HG03520 (cell line): ENCODE data around the gene BDKRB2.

Experiments used
- ATAC-seq: cut with Tn5 transposase; IDR thresholded peaks from one replicate; pipeline ENCODE4 v1.9.1; 2021; ENCODE audit warnings: mild to moderate bottlenecking, moderate library complexity; ENCODE audit not compliant: unreplicated experiment

BDKRB2 gene

GRCh38 chr14:96250485-96250884, 45.8 kb downstream of the BDKRB2 start:
- ATAC-seq, result no peak

DNA sequence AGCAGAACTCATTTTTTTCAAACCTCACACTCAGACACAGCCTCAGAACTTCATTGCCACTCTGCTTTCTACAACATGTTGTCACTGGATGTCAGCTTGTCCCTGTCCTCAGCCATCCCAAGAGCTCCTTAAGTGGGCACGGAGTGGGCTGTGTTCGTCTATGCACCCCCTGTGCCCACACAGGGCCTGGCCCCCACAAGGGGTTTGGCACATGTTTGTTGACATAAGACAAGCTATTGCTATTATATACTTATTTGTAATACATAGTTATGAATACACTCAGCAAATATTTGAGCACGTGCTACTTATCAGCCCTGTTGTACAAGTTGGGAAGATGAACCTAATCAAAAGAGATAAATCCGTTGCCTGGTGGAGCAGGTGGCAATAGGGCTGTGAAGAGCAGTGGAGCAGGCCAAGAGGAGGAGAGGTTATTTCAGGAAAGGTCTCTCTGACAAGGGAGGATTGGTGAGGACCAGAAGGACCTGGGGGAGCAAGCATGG, 47.1 kb downstream of the BDKRB2 start:
- ATAC-seq, result no peak

- ATAC-seq, result no peak
Observed at GRCh38 chr14:96252323-96252998, 47.8 kb downstream of the BDKRB2 start.

DNA sequence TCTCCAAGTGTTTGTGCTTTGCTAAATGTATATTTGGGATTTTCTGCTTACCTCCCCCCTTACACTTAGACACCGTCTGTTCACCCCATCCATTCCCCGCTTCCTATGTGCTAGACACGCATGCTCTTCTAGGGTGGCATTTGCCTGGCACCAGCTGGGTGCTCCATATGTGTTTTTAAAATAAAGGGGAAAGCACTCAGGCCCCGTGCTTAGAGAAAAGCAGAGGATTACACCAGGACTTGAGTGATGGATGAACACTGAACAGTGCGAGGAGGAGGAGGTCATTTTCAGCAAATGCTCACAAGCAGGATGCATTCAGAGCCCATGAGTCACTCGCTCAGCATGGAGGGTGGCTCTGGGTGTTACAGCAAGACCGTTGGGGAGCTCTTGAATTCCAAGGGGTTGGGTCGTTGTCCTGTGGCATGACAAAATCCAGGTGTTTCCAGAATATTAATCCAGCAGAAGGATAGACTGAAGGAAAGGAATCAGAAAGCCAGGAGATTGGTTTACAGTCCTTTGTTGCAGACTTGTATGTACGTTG, 48.4 kb downstream of the BDKRB2 start:
- no peak for ATAC-seq

GRCh38 chr14:96254687-96255086, 50.0 kb downstream of the BDKRB2 start:
- no peak for ATAC-seq

- no peak for ATAC-seq
Observed at GRCh38 chr14:96255501-96256366, 51.1 kb downstream of the BDKRB2 start, which contains the start of gene BDKRB1. TSS of gene BDKRB1 (plus strand) at chr14:96256210. CDS start at chr14:96263683, 7,473 bp downstream.

DNA sequence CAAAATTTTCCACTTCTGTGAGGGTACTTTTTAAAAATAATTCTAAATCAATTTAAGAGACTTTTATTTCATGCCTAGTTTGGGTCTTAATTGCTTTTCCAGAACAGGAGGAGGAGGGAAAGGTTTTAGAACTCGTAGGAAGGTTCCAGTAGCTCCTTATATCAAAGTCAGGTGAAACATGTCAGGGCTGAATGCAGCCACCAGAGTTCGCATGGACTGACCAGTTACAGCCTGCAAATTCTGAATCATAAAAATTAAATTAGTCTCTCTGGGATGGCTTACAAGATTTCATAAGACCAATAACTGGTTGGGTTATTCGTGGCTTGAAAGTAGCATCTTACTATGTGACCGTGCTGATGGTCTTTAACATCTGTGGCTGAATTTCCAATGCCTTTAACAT, 51.8 kb downstream of the BDKRB2 start:
- no peak for ATAC-seq

GRCh38 chr14:96257056-96257455, 52.4 kb downstream of the BDKRB2 start:
- ATAC-seq, result no peak

DNA sequence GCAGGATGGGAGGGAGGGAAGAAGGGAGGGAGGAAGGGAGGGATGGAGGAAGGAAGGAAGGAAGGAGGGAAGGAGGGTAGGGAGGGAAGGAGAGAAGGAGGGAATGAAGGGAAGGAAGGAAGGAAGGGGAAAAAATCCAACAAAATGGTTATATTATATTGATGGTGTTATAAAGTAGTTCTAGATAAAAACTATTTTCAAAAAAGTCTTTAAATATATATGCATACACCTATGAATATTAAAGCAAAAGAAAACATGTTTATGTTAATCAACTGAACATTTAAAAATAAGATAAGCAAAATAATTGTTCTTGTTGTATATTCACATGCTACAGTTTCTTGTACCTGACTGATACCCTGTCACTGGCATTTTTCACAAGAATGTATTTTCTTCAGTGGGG, 53.3 kb downstream of the BDKRB2 start:
- ATAC-seq, result no peak

- ATAC-seq, result no peak
Observed at GRCh38 chr14:96260341-96260821, 55.7 kb downstream of the BDKRB2 start.

GRCh38 chr14:96261053-96261452, 56.4 kb downstream of the BDKRB2 start:
- no peak for ATAC-seq

DNA sequence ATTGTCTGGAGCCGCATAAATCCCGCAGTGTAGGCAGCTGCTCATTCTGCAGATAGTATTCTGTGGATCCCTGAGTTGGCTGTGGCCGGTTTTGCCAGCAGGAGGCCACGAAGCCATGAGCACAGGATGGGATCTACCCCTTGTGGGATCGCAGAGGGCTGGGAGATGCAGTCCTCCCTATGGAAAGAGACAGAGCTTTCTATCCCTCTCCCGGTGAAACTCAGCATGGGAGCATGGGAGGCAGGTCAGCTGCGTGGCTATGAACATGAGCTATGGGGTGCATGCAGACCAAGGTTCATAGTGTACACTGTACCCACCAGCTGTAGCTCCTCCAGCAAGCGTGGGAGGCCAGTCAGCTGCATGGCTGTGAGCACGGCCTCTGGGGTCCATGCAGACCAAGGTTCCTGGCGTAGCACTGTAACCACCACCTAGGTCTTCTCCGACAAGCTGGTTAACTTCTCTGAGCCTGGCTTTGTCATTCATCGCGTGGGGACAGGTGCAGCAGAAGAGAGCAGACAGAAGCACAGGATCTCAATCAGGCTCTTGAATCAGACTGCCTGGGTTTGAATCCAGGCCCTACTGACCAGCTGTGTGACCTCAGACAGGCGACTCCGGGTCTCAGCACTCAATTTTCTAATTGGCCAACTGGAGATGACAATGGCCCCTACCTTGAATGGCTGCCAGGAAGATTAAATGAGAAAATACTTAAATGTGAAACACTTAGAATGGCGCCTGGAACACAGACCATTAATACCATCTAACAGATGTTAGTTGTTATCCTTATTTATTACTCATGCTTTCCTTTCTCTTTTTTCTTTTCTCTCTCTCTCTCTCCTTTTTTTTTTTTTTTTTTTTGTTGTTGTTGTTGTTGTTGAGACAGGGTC, 57.4 kb downstream of the BDKRB2 start:
- no peak for ATAC-seq

- ATAC-seq, result no peak
Observed at GRCh38 chr14:96263347-96264199, 58.9 kb downstream of the BDKRB2 start.

DNA sequence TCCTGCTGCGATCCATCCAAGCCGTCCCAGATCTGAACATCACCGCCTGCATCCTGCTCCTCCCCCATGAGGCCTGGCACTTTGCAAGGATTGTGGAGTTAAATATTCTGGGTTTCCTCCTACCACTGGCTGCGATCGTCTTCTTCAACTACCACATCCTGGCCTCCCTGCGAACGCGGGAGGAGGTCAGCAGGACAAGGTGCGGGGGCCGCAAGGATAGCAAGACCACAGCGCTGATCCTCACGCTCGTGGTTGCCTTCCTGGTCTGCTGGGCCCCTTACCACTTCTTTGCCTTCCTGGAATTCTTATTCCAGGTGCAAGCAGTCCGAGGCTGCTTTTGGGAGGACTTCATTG, 59.5 kb downstream of the BDKRB2 start:
- no peak for ATAC-seq

DNA sequence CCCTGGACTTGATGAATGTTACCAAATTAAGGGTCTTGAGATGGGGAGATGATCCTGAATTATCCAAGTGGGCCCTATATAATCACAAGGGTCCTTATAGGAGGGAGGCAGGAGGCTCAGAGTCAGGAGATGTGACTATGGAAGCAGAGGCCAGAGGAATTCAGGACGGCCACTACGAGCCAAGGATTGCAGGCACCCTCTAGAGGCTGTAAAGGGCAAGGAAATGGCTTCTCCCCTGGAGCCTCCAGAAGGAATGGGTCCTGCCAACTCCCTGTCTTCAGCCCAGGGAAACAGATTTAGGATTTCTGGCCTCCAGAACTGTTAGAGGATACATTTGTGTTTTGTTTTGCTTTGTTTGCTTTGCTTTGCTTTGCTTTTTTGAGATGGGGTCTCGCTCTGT, 60.2 kb downstream of the BDKRB2 start:
- no peak for ATAC-seq

GRCh38 chr14:96265383-96266095, 60.9 kb downstream of the BDKRB2 start:
- ATAC-seq, result no peak

GRCh38 chr14:96267336-96267735, 62.7 kb downstream of the BDKRB2 start:
- ATAC-seq, result no peak

- ATAC-seq, result no peak
Observed at GRCh38 chr14:96267916-96268315, 63.3 kb downstream of the BDKRB2 start.
